Measurements from ENCODE around the gene GSN. TPM values are rescaled to one million over a fixed set of nuclear protein-coding genes. Genes with fewer than 3 reads are reported as not detected.

Gene GSN
- total and polyA plus RNA-seq, 2 of the 13 experiments (the other 11 are each of a cell fraction or from before 2014, with no cell fraction given), result 294 to 307 TPM

GRCh38 chr9:121296213-121297127 is 28.5 kb downstream of the GSN start (continued):
- no peak for TF ChIP-seq ZBTB40 (IDR thresholded peaks at IDR 0.05)
- peak; percentile 67 for TF ChIP-seq ZBTB40 (CRISPR knock-in tag; IDR thresholded peaks at IDR 0.05)
- TF ChIP-seq BRCA1 (CRISPR knock-in tag; IDR thresholded peaks at IDR 0.05), result peak; percentile 87; the same call in 1 of the 2 replicates
- peak; percentile 48; the same call in 1 of the 2 replicates for TF ChIP-seq ZBTB33 (CRISPR knock-in tag; IDR thresholded peaks at IDR 0.05)
- peak; percentile 52; the same call in 1 of the 2 replicates for TF ChIP-seq ZHX1 (CRISPR knock-in tag; IDR thresholded peaks at IDR 0.05; ENCODE audit: low read depth)
- no peak for TF ChIP-seq CC2D1A (CRISPR knock-in tag; IDR thresholded peaks at IDR 0.05)
- no peak for TF ChIP-seq ZNF790 (CRISPR knock-in tag; IDR thresholded peaks at IDR 0.05; ENCODE audit: borderline replicate concordance)
- TF ChIP-seq ZSCAN30 (CRISPR knock-in tag; IDR thresholded peaks at IDR 0.05), result no peak
- no peak for TF ChIP-seq ZBTB49 (CRISPR knock-in tag; IDR thresholded peaks at IDR 0.05; ENCODE audit: borderline replicate concordance)
- no peak for TF ChIP-seq TMF1 (CRISPR knock-in tag; IDR thresholded peaks at IDR 0.05; ENCODE audit: low read depth)
- TF ChIP-seq ZNF782 (CRISPR knock-in tag; IDR thresholded peaks at IDR 0.05; ENCODE audit: borderline replicate concordance), result no peak

All from HepG2 (cell line).